Measurements from ENCODE around the gene FAM83G.
A peak's percentile ranks its signal among the peaks of the same experiment; 100 is the strongest.

The FAM83G gene

GRCh38 chr17:19005789-19006430 lies 1.3 kb upstream of the FAM83G start:
- DNase-seq (ENCODE audit: low spot score): no peak

GRCh38 chr17:19005137-19005773 lies 691 bp upstream of the FAM83G start:
- no peak for DNase-seq (ENCODE audit: low spot score)

GRCh38 chr17:19003543-19004420 lies 782 bp downstream of the FAM83G start:
- peak; percentile 45 for DNase-seq (ENCODE audit: low spot score)

- peak; percentile 32 for DNase-seq (ENCODE audit: low spot score)
These were observed 1.6 kb downstream of the FAM83G start for GRCh38 chr17:19002805-19003542.

- DNase-seq (ENCODE audit: low spot score): no peak
These were observed 2.5 kb downstream of the FAM83G start for GRCh38 chr17:19001907-19002590.

- DNase-seq (ENCODE audit: low spot score): no peak
These were observed 3.8 kb downstream of the FAM83G start for GRCh38 chr17:19000531-19001325.

GRCh38 chr17:18999911-19000310 lies 4.7 kb downstream of the FAM83G start:
- DNase-seq (ENCODE audit: low spot score): no peak

GRCh38 chr17:18999394-18999793 lies 5.2 kb downstream of the FAM83G start:
- DNase-seq (ENCODE audit: low spot score): no peak

- no peak for DNase-seq (ENCODE audit: low spot score)
These were observed 6.8 kb downstream of the FAM83G start for GRCh38 chr17:18997650-18998196.

- DNase-seq (ENCODE audit: low spot score): no peak
These were observed 8.1 kb downstream of the FAM83G start for GRCh38 chr17:18996458-18996857.

GRCh38 chr17:18995220-18995619 lies 9.3 kb downstream of the FAM83G start:
- DNase-seq (ENCODE audit: low spot score): no peak

GRCh38 chr17:18994631-18995030 lies 9.9 kb downstream of the FAM83G start:
- no peak for DNase-seq (ENCODE audit: low spot score)

GRCh38 chr17:18993905-18994526 lies 10.5 kb downstream of the FAM83G start:
- DNase-seq (ENCODE audit: low spot score): no peak

GRCh38 chr17:18992454-18993130 lies 12.0 kb downstream of the FAM83G start:
- peak; percentile 28 for DNase-seq (ENCODE audit: low spot score)

- DNase-seq (ENCODE audit: low spot score): no peak
These were observed 12.8 kb downstream of the FAM83G start for GRCh38 chr17:18991531-18992315.

GRCh38 chr17:18990331-18990730 lies 14.2 kb downstream of the FAM83G start:
- DNase-seq (ENCODE audit: low spot score): no peak

- DNase-seq (ENCODE audit: low spot score): no peak
These were observed 15.9 kb downstream of the FAM83G start for GRCh38 chr17:18988546-18989173.

- no peak for DNase-seq (ENCODE audit: low spot score)
These were observed 16.6 kb downstream of the FAM83G start for GRCh38 chr17:18987862-18988545.
